HG02571 (cell line): ENCODE measurements around the gene TBL3.

ENCODE experiments used
- ATAC-seq: cut with Tn5 transposase; IDR thresholded peaks from one replicate; pipeline ENCODE4 v1.9.1; 2021; ENCODE audit warnings: mild to moderate bottlenecking, moderate library complexity; ENCODE audit not compliant: unreplicated experiment

The TBL3 gene

GRCh38 chr16:2013527-2013926 lies 41.7 kb downstream of the TBL3 start:
- no peak for ATAC-seq

DNA sequence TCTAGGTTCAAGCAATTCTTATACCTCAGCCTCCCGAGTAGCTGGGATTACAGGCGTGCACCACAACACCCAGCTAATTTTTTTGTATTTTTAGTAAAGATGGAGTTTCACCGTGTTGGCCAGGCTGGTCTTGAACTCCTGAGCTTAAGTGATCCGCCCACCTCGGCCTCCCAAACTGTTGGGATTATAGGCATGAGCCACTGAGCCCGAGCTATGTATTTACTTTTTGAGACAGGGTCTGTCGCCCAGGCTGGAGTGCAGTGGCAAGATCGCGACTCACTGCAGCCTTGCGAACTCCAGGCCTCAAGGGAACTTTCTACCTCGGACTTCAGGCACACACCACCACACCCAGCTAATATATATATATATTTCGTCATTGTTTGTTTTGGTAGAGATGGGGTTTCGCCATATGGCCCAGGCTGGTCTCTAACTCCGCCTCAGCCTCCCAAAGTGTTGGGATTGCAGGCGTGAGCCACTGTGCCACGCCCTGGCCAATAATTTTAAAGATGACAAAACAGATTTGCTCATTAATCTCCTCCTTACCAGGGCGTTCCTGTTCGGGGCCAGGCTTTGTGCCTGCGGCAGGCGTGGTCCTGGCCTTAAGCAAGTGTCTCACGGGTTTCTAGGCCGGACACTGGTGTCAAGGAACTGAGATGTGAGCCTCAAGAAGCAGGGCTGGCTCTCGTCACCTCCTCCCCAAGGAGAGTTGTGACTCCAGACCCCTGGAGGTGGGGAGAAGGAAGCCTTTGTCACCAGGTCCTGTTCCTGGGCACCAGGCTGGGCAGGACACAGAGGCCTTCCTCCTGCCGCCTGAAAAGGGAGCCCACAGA lies 43.5 kb downstream of the TBL3 start:
- no peak for ATAC-seq

DNA sequence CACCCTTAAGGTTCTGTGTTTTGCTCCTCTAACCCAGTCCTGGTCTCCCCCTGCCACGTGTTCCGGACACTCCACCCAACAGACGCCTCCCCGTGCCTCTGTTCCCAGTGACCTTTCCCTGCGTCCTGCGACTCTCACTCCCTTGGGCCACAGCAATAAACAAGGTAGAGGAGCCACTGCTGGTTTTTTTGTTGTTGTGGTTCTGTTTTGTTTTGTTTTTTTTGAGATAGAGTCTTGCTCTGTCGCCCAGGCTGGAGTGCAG lies 44.0 kb downstream of the TBL3 start:
- ATAC-seq = no peak

GRCh38 chr16:2016407-2016922 lies 44.6 kb downstream of the TBL3 start:
- ATAC-seq = no peak

GRCh38 chr16:2019518-2019920 lies 47.7 kb downstream of the TBL3 start, which contains the start of gene NPW:
Gene NPW (plus strand): TSS chr16:2019785.
- ATAC-seq = no peak

- no peak for ATAC-seq
Measured at GRCh38 chr16:2019921-2020831, 48.3 kb downstream of the TBL3 start.

DNA sequence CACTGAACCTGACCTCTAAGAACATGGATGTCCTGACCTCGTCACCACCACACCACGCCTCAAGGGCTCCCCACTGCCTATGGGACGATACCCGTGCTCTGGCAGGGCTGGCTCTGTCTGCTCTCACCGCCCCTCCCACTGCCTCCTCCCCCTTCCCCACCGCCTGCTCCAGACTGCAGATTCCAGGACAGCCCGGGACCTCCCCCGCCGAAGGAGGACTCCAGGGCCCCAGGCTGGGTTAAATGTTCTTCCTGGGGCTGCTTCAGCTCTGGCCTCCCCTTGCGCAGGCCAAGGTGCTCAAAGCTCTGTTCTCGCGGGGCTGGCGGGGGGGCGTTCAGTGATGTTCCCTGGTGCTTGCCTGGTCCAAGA lies 50.9 kb downstream of the TBL3 start:
- ATAC-seq = no peak

GRCh38 chr16:2023092-2024031 lies 51.5 kb downstream of the TBL3 start:
- ATAC-seq = no peak

- ATAC-seq = no peak
Measured at GRCh38 chr16:2024032-2024420, 52.2 kb downstream of the TBL3 start.

DNA sequence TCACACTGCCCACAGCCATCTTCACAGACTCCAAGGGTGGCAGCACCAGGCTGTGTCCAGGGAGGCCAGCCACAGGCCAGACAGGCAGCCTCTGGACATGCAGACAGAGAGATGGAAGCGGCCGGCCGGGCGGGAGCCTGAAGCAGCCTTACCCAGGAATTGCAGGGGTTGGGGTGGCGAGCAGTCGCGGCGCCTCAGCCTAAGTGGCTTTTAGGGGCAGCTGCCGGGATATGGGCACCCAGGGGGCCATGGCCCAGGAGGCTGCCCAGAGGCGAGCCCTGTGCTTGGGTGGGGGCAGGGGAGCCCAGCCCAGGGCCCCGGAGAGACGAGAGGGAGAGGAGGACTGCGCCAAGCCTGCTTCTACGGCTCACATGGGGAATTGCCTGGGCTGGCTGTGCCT lies 53.4 kb downstream of the TBL3 start:
- ATAC-seq = no peak

- ATAC-seq = no peak
Measured at GRCh38 chr16:2025878-2026460, 54.1 kb downstream of the TBL3 start.

GRCh38 chr16:2026461-2027023 lies 54.7 kb downstream of the TBL3 start, which contains the start of gene NHERF2:
Gene NHERF2 (plus strand): TSS chr16:2026902. CDS start chr16:2027006, 104 bp downstream.
- ATAC-seq = no peak

DNA sequence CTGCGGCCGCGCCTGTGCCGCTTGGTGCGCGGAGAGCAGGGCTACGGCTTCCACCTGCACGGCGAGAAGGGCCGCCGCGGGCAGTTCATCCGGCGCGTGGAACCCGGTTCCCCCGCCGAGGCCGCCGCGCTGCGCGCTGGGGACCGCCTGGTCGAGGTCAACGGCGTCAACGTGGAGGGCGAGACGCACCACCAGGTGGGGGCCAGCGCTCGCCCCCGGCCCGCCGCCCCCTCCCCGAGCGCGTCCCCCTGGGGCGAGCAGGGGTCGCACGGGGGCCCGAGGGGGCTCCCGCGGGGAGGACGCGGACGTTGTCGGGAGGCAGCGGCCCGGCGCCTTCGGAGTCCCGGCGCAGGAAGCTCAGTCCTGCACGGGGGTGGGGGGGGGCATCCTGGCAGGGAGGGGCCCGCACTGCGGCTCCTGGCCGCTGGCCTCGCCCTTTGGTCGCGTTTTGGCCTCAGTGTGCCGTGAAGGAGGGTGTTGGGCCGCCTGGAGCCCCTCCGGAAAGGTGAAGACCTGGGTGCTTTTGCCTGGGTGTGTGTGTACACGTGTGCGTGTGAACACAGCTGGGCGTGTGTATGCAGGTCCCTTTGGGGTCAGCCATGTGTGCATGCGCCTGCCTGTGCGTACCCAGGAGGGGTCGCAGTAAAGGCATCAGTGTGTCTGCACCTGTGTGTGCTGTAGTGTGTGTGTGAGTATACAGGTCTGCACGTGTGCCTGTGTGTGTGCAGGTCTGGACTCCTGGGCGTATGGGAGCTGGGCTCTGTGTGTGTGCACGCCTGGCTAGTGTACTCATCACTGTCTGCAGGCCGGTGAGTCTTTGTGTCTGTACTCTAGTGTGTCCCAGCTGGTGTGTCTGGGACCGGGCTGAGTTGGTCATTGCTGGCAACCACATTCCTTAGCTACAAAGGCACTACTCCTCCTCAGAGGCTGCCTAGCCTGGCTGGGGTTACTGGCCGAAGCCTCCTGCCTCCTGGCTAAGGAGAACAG lies 55.5 kb downstream of the TBL3 start:
- no peak for ATAC-seq

- ATAC-seq = no peak
Measured at GRCh38 chr16:2028146-2028545, 56.3 kb downstream of the TBL3 start.

- ATAC-seq = no peak
Measured at GRCh38 chr16:2028620-2029220, 56.9 kb downstream of the TBL3 start.

DNA sequence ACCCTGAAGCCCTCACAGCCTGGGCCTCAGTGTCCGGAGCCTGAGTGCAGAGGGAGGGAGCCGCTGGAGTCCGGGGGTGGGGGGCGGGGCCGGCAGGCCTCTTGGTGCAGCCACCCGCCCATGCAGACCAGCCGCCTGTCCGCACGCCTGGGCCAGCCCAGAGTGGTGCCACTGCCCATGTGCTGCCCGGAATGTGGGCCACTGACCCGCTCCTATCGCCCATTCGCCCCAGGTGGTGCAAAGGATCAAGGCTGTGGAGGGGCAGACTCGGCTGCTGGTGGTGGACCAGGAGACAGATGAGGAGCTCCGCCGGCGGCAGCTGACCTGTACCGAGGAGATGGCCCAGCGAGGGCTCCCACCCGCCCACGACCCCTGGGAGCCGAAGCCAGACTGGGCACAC lies 57.5 kb downstream of the TBL3 start:
- no peak for ATAC-seq

GRCh38 chr16:2030036-2030435 lies 58.2 kb downstream of the TBL3 start:
- ATAC-seq = no peak

- ATAC-seq = no peak
Measured at GRCh38 chr16:2031081-2031577, 59.3 kb downstream of the TBL3 start.
